Adrenal gland (tissue), 12 donors: ENCODE measurements around the gene CSNK1G1. TPM values are rescaled to one million over a fixed set of nuclear protein-coding genes. Genes with fewer than 3 reads are reported as not detected.

ENCODE experiments used
- DNase-seq, 7 donors: peaks; one replicate each; pipeline ENCODE4 v3.0.0-alpha.2; 2019 to 2020
- H3K27ac ChIP-seq, 5 donors: fragments of 200-600 bp; sonication (generic) in 4 of 5; 1 replicate in 3 of 5; 2 replicates in 2 of 5; pipeline versions ENCODE4 v1.5.1 to v1.8.0; 2016 to 2020; ENCODE audit warnings: mild to moderate bottlenecking in 1 of 5
- H3K27me3 ChIP-seq: fragments of 200-600 bp; 2 replicates; pipeline ENCODE4 v1.8.0; 2021
- H3K36me3 ChIP-seq, 2 donors: fragments of 200-600 bp; replicated peaks in 1 of 2; 1 replicate in 1 of 2; 2 replicates in 1 of 2; pipeline versions ENCODE4 v1.5.1 to v1.8.0; 2018 to 2022
- H3K4me1 ChIP-seq, 2 donors: fragments of 200-600 bp; replicated peaks in 1 of 2; 1 replicate in 1 of 2; 2 replicates in 1 of 2; pipeline versions ENCODE4 v1.5.1 to v1.8.0; 2018 to 2021
- H3K4me3 ChIP-seq, 4 donors: fragments of 200-600 bp; sonication (generic) in 3 of 4; one replicate each; pipeline ENCODE4 v1.5.1; 2016 to 2018
- H3K9me3 ChIP-seq, 3 donors: fragments of 200-600 bp; sonication (generic) in 1 of 3; replicated peaks in 1 of 3; 1 replicate in 2 of 3; 2 replicates in 1 of 3; pipeline versions ENCODE4 v1.5.1 to v1.8.0; 2016 to 2021
- CTCF ChIP-seq, 6 experiments: fragments of 450-650 bp in 4 of 6; fragments of 200-600 bp in 2 of 6; sonication (generic) in 1 of 6; IDR thresholded peaks; 1 replicate in 5 of 6; 2 replicates in 1 of 6; pipeline versions ENCODE4 v1.5.1 to v1.8.0; 2016 to 2021; ENCODE audit warnings: antibody characterized with exemption in 6 of 6, mild to moderate bottlenecking in 2 of 6, moderate library complexity in 1 of 6
- POLR2A ChIP-seq, 2 donors: fragments of 450-650 bp; IDR thresholded peaks; one replicate each; pipeline ENCODE4 v1.6.1; 2017; ENCODE audit warnings: antibody characterized with exemption in 2 of 2, mild to moderate bottlenecking in 2 of 2, moderate library complexity in 1 of 2
- WGBS, 4 donors: extraction: QIAGEN DNeasy Blood & Tissue Kit in 2 of 4; methylation state at CpG; one replicate each; pipeline versions ENCODE4 v1.1.5 to v1.1.7; 2013 to 2017; 5-methylcytosine and 5-hydroxymethylcytosine counted together
- intact Hi-C, 2 donors: fragments of 100-400 bp; cut with DNase I; formaldehyde crosslinking; loops; one replicate each; pipeline versions ENCODE4 v1.14.1 to v1.15.0; 2022 to 2023
- polyA plus RNA-seq, 3 donors: library from polyadenylated mRNA; stranded (reverse); fragments of 200-250 nt in 2 of 3; fragments of 350-450 nt in 1 of 3; fragmentation: Illumina TruSeq in 1 of 3; extraction: RNeasy Lipid Tissue Mini Kit (QIAGEN cat#74804) in 1 of 3; gene quantifications; one replicate each; pipeline ENCODE4 v1.2.3, GENCODE V29; 2013 to 2014
- total RNA-seq, 9 donors: library from RNA; depleted of rRNA in 4 of 9; stranded (reverse); fragments of >200 nt in 4 of 9; fragments of 120-200 nt in 1 of 9; fragmentation: NEBNext Ultra II Directional in 1 of 9; extraction: Animal tissue kit (Norgen Biotek cat#: 25700) in 1 of 9; gene quantifications; one replicate each; pipeline versions ENCODE4 v1.1.0 to v1.2.4, GENCODE V29; 2013 to 2023
- donor health status: healthy with polysubstance abuse.
- donor health status: Bipolar disorder and iron deficiency.
- donor health status: DM: yes; HTN: yes; CAD: no.
- donor health status: DM: no; HTN: no; CAD: no.
- donor health status: DM: no; HTN: no; CAD: no.
- donor health status: DM: yes; HTN: yes; CAD: no.

The CSNK1G1 gene
- total and polyA plus RNA-seq, 12 donors: 1.2 to 31.6 (median 13.6) TPM

GRCh38 chr15:64310036-64310435, 45.9 kb downstream of the CSNK1G1 start:
- no peak for DNase-seq
- H3K27ac ChIP-seq: no peak overlapping the region
- H3K9me3 ChIP-seq: no peaks in the 10 kb centered on the region
- H3K4me1 ChIP-seq: peaks cover 0 to 1% of the 10 kb centered on the region in 2 donors
- H3K27me3 ChIP-seq: no peaks in the 10 kb centered on the region
- no peak overlapping the region for H3K4me3 ChIP-seq
- intact Hi-C loops: no loop called here
- no peaks in the 10 kb centered on the region for H3K36me3 ChIP-seq
- TF ChIP-seq CTCF (IDR thresholded peaks at IDR 0.05) (no peak), POLR2A (IDR thresholded peaks at IDR 0.05) (no peak)

- H3K4me1 ChIP-seq: no peaks in the 10 kb centered on the region
- H3K9me3 ChIP-seq: no peaks in the 10 kb centered on the region
- H3K27me3 ChIP-seq: no peaks in the 10 kb centered on the region
- no peak for TF ChIP-seq POLR2A (IDR thresholded peaks at IDR 0.05)
- TF ChIP-seq CTCF (IDR thresholded peaks at IDR 0.05): no peak
- no peak overlapping the region for H3K27ac ChIP-seq
- DNase-seq: no peak
- H3K36me3 ChIP-seq: peaks cover 0 to 3% of the 10 kb centered on the region in 2 donors
- intact Hi-C loops: no loop called here
- 76 to 83% (median 80%) methylated on average over 2 of the region's 2 CpGs for WGBS, 4 donors
- no peak overlapping the region for H3K4me3 ChIP-seq
Observed at GRCh38 chr15:64305261-64305660, 50.7 kb downstream of the CSNK1G1 start.

DNA sequence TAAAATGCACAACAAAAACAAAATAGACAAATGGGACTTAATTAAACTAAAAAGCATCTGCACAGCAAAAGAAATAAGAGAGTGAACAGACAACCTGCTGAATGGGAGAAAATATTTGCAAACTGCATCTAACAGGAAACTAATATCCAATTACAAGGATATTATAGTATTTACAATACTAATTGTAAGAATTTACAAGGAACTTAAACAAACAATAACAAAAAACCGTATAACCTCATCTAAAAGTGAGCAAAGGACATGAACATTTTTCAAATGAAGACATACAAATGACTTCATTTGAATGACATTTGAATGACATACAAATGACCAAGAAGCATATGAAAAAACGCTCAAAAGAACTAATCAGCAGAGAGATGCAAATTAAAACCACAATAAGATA, 66.4 kb downstream of the CSNK1G1 start:
- Histone ChIP-seq H3K9me3 (no peaks in the 10 kb centered on the region), H3K4me1 (peaks cover 0 to 3% of the 10 kb centered on the region in 2 donors), H3K4me3 (no peak overlapping the region), H3K27me3 (no peaks in the 10 kb centered on the region), H3K36me3 (no peaks in the 10 kb centered on the region), H3K27ac (no peak overlapping the region)
- TF ChIP-seq CTCF (IDR thresholded peaks at IDR 0.05): no peak
- TF ChIP-seq POLR2A (IDR thresholded peaks at IDR 0.05): no peak
- intact Hi-C loops: no loop called here
- no peak for DNase-seq
- 88 to 93% (median 91%) methylated on average over 2 of the region's 2 CpGs for WGBS, 4 donors

GRCh38 chr15:64288999-64289398, 67.0 kb downstream of the CSNK1G1 start:
- Histone ChIP-seq H3K4me1 (peaks cover 4 to 8% of the 10 kb centered on the region in 2 donors), H3K9me3 (no peaks in the 10 kb centered on the region), H3K4me3 (no peak overlapping the region), H3K36me3 (no peaks in the 10 kb centered on the region), H3K27me3 (no peaks in the 10 kb centered on the region), H3K27ac (no peak overlapping the region)
- TF ChIP-seq POLR2A (IDR thresholded peaks at IDR 0.05) (no peak), CTCF (IDR thresholded peaks at IDR 0.05) (no peak)
- DNase-seq: no peak
- intact Hi-C loops: no loop called here
- 92 to 98% (median 94%) methylated on average over 8 of the region's 8 CpGs for WGBS, 4 donors
